Left ventricle myocardium inferior (tissue), 1 donor: Measurements from ENCODE around the gene MDC1. TPM values are rescaled to one million over a fixed set of nuclear protein-coding genes. Genes with fewer than 3 reads are reported as not detected.

Experiments
- DNase-seq: peaks from one replicate; pipeline ENCODE4 v3.0.0-alpha.2; 2020
- H3K27ac ChIP-seq: fragments of 200-600 bp; replicated peaks from 2 replicates; pipeline ENCODE4 v1.8.0; 2021
- H3K27me3 ChIP-seq: fragments of 200-600 bp; 2 replicates; pipeline ENCODE4 v1.8.0; 2021; ENCODE audit warnings: low read depth
- H3K36me3 ChIP-seq: fragments of 200-600 bp; 2 replicates; pipeline ENCODE4 v1.8.0; 2021
- H3K4me1 ChIP-seq: fragments of 200-600 bp; 2 replicates; pipeline ENCODE4 v1.8.0; 2021
- H3K4me3 ChIP-seq: fragments of 200-600 bp; 2 replicates; pipeline ENCODE4 v1.8.0; 2021; ENCODE audit warnings: mild to moderate bottlenecking, moderate library complexity
- H3K9me3 ChIP-seq: fragments of 200-600 bp; replicated peaks from 2 replicates; pipeline ENCODE4 v1.8.0; 2021
- intact Hi-C: fragments of 100-400 bp; cut with micrococcal nuclease; formaldehyde crosslinking; loops from one replicate; pipeline ENCODE4 v1.11.0; 2022
- total RNA-seq: library from RNA; stranded (reverse); fragmentation: NEBNext Ultra II Directional; extraction: Animal tissue kit (Norgen Biotek cat#: 25700); gene quantifications from one replicate; pipeline ENCODE4 v1.2.1, GENCODE V29; 2021
- TF ChIP-seq, protein P1 (sequence below): fragments of 200-600 bp; IDR thresholded peaks from 2 replicates; pipeline ENCODE4 v1.8.0; 2021; ENCODE audit warnings: antibody characterized with exemption, mild to moderate bottlenecking, borderline replicate concordance
- donor health status: DM: no; HTN: yes; CAD: no; lungs with severe emphysema.

The MDC1 gene
- total RNA-seq, 1 donor from 2014 or later: 14.1 TPM

DNA sequence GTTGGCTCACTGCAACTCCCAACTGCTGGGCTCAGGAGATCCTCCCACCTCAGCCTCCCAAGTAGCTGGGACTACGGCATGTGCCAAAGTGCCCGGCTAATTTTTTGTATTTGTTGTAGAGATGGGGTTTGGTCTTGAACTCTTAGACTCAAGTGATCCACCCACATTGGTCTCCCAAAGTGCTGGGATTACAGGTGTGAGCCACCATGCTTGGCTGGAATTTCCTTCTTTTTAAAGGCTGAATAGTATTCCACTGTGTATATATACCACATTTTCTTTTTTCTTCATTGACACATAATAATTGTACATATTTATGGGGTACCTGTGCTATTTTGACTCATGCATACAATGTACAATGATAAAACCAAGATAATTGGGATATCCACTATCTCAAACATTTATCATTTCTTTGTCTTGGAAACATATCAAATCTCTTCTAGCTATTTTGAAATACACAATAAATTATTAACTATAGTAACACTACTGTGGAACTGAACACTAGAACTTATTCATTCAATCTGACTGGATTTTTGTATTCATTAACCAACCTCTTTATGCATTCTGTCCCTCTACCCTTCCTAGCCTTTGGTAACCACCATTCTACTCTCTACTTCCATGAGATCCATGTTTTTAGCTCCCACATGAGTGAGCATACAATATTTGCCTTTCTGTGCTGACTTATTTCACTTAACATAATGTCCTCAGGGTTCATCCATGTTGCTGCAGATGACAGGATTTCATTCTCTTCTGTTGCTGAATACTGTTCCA lies 7.8 kb downstream of the MDC1 start:
- intact Hi-C loops: no loop called here
- Histone ChIP-seq H3K27ac (no peak overlapping the region), H3K36me3 (peaks cover 86% of the 10 kb centered on the region), H3K9me3 (no peaks in the 10 kb centered on the region), H3K4me3 (no peak overlapping the region), H3K27me3 (no peaks in the 10 kb centered on the region), H3K4me1 (peaks cover 9% of the 10 kb centered on the region)
- TF ChIP-seq, protein P1, sequence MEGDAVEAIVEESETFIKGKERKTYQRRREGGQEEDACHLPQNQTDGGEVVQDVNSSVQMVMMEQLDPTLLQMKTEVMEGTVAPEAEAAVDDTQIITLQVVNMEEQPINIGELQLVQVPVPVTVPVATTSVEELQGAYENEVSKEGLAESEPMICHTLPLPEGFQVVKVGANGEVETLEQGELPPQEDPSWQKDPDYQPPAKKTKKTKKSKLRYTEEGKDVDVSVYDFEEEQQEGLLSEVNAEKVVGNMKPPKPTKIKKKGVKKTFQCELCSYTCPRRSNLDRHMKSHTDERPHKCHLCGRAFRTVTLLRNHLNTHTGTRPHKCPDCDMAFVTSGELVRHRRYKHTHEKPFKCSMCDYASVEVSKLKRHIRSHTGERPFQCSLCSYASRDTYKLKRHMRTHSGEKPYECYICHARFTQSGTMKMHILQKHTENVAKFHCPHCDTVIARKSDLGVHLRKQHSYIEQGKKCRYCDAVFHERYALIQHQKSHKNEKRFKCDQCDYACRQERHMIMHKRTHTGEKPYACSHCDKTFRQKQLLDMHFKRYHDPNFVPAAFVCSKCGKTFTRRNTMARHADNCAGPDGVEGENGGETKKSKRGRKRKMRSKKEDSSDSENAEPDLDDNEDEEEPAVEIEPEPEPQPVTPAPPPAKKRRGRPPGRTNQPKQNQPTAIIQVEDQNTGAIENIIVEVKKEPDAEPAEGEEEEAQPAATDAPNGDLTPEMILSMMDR: no peak
- no peak for DNase-seq

DNA sequence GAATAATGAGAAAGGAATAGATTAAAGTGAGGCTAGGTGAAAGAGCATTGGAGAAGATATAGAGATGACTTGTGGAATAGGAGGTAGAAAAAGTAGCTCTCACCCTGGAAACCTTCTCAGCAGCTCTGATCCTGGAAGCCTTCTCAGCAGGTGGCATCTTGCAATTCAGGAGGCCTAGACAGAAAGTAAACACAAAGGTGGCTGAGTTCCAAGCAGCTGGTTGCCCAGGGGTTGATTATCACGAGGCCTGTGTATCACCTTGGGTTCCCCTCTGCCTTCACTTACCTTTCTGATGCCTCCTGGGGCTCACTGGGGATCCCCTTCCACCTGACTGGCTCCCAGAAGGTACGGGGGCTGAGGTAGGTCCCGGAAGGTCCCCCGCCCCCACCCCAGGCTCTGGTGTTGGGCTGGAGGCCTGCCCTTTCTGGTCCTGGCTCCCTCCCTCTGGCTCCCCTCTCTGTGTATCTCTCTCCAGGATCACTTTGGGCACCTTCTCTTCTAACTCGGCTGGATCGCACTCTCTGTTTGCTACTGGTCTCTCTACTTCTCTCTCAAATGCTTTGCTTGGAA lies 9.7 kb downstream of the MDC1 start:
- Histone ChIP-seq H3K36me3 (peaks cover 79% of the 10 kb centered on the region), H3K4me3 (no peak overlapping the region), H3K9me3 (no peaks in the 10 kb centered on the region), H3K4me1 (peaks cover 9% of the 10 kb centered on the region), H3K27ac (no peak overlapping the region), H3K27me3 (no peaks in the 10 kb centered on the region)
- intact Hi-C loops: no loop called here
- no peak for DNase-seq
- TF ChIP-seq, protein P1: no peak

DNA sequence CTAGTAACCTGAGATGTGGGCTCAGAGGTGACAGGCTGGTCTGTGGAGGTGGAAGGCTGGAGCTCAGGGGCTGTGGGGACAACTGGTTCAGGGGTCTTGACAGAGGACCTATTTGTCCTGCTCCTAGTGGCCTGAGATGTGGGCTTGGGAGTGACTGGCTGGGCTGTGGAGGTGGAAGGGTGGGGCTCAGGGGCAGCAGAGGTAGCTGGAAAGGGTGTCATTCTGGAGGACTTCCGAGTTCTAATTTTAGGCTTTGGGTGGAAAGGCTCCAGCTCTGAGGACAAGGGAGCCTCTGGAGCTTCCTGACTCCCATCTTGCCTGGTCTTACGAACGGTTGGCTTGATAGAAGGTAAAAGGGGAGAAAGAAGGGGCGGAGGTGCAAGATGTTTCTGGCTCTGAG lies 11.5 kb downstream of the MDC1 start:
- Histone ChIP-seq H3K27me3 (no peaks in the 10 kb centered on the region), H3K36me3 (peaks cover 67% of the 10 kb centered on the region), H3K9me3 (no peaks in the 10 kb centered on the region), H3K4me1 (peaks cover 9% of the 10 kb centered on the region), H3K27ac (peak overlapping the region; percentile 33), H3K4me3 (no peak overlapping the region)
- DNase-seq: no peak
- TF ChIP-seq, protein P1: no peak
- intact Hi-C loops: no loop called here

DNA sequence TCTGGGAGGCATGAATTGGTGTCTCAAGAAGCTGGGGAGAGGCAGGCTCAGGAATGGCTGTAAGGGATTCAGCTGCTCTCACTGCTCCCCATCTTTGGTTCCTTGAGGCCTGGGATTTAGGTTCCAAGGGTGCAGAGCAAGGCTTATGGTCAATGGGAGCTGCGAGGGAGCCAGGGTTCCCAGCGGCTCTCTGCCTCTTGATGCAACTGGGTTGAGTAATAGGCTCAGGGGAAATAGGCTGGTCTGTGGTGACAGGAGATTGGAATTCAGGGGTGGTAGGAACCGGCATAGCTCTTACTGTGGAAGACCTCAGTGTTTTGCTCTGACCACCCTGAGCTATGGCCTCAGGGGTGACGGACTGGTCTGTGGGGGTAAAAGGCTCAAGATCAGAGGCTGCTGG lies 13.3 kb downstream of the MDC1 start:
- no peaks in the 10 kb centered on the region for H3K27me3 ChIP-seq
- peaks cover 19% of the 10 kb centered on the region for H3K4me1 ChIP-seq
- TF ChIP-seq, protein P1: no peak
- no peak for DNase-seq
- H3K27ac ChIP-seq: no peak overlapping the region
- no peak overlapping the region for H3K4me3 ChIP-seq
- H3K36me3 ChIP-seq: peaks cover 61% of the 10 kb centered on the region
- intact Hi-C loops: no loop called here
- no peaks in the 10 kb centered on the region for H3K9me3 ChIP-seq

DNA sequence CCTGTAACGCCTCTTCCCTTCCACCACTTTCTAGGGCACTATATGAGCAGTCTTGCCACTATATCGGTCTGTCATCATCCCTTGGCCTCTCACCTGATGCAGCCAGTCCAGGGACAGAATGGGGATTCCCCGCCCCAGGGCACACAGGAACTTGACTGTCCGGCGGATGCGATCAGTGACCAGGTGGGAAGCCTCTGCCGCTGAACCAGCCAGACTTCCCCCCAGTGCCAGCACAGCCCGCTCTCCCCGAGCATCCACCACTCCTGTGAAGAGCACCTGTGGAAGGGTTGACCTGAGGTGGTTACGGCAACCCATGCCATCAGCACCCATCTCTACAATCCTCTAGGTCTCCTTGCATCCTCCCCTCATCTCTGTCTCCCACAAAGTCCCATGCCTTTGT lies 14.1 kb downstream of the MDC1 start:
- intact Hi-C loops: no loop called here

More for the DNA sequence above, 14.1 kb downstream of the MDC1 start:
- TF ChIP-seq, protein P1: no peak
- no peak for DNase-seq
- Histone ChIP-seq H3K4me3 (no peak overlapping the region), H3K36me3 (peaks cover 56% of the 10 kb centered on the region), H3K27me3 (no peaks in the 10 kb centered on the region), H3K27ac (no peak overlapping the region), H3K9me3 (no peaks in the 10 kb centered on the region), H3K4me1 (peaks cover 19% of the 10 kb centered on the region)
